GM18498 (cell line): ENCODE measurements around the gene GNPDA1.
A peak's percentile ranks its signal among the peaks of the same experiment; 100 is the strongest.

Source experiments
- ATAC-seq: cut with Tn5 transposase; IDR thresholded peaks from one replicate; pipeline ENCODE4 v1.9.1; 2021; ENCODE audit warnings: mild to moderate bottlenecking, moderate library complexity; ENCODE audit not compliant: unreplicated experiment

GNPDA1 gene

DNA sequence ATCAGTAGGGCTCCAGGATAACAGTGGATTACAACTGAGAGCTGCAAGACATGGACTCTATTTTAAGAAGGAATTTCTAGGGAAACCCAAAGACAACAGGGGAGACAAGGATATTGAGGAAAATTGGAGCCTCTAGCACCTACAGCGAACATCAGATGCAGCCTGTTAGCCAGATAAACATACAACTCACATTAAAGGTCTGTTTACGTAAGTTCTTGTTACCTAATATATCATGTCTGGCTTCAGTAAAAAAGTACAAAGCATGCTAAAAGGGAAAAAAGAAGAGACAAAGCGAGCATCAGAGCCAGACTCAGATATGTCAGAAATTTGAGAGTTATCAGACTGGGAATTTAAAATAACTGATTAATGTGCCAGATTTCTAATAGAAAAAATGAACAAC, 17.2 kb downstream of the GNPDA1 start:
- ATAC-seq: no peak

DNA sequence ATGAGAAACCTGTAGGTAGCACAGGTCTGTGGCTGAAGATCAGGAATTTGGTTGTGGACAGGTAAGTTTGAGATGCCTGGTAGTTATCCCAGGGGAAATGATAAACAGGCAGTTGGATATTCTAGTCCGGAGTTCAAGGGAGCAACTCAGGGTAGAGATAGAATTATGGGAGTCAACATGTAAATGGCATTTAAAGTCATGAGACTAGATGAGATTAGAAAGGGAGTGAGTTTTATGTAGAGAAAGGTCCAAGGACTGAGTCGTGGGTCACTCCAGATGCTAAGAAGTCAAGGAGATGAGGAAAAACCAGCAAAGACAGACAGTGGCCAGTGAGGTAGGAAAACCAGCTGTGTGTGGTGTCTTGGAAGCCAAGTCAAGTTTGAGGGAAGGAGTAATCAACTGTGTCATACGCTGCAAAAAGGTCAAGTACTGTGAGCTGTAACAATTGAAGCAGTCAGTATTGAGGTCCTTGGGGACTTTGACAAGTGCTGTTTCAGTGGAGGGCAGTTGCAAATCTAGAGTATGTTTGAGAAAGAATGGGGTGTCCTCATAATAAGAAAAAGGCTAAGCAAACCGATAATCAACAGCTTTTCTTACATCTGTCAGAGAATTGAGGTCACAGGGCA, 18.2 kb downstream of the GNPDA1 start:
- no peak for ATAC-seq

DNA sequence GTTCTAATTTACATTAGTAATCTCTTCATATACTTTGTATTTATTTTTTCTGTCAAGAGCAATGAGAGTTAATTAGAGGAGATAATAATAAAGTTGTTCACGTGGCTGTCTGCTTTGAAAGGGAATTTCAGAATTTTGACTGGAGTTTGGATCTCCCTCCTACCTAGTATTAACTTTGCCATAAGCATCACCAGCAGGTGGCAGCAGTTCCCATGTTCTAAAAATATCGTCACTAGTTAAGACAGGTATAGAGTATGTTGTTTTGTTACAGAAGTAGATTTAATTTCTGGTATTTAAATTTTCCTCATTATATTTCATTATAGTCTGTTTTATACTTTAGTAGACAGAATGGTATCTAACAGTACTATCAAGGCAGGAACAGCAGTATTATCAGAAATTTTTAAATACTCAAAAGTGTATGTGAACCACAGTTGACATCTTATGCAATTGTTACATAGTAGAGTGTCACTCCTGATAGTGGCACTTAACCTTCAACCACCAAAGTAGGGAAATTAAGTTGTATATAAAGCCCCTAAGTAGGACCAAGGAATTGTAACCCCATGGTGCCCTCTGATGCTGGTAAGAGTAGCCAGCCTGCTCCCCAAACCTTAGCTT, 20.4 kb downstream of the GNPDA1 start:
- ATAC-seq: peak; percentile 68

DNA sequence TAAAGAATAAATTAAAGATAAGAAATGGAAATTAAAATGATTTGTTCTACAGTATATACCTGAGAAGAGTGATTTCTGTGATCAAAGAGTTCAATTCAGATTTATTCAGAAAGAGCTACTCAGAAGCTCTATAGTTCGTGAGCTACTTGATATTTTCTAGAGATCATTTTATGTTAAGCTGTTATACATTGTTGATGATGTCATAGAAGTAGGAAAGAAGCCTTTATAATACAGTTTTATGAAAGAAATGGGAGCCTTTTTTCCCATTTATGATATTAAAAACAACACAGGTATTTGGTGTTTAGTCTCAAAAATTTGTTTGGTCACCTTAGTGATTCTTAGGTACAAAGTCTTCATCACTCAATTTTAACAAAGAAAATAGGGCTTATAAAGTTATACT, 23.1 kb downstream of the GNPDA1 start:
- ATAC-seq: no peak

DNA sequence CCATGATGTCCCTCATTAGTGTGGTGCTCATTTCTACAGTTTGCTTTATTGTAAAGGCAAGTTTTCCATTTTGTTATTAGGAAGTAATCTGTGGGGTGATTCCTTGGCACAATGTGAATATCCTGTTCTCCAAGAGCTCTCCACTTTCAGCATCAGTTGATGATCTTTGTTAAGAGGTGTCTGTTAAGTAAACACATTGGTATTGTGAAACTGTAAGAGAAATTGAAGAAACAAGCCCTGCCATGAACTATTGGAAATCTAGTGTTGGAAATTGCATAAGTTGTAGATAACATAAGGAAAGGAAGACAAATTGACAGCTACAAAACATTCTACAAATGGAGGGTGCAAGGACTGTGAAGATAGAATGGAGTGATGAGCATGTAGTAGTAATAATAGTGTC, 26.8 kb downstream of the GNPDA1 start:
- no peak for ATAC-seq

DNA sequence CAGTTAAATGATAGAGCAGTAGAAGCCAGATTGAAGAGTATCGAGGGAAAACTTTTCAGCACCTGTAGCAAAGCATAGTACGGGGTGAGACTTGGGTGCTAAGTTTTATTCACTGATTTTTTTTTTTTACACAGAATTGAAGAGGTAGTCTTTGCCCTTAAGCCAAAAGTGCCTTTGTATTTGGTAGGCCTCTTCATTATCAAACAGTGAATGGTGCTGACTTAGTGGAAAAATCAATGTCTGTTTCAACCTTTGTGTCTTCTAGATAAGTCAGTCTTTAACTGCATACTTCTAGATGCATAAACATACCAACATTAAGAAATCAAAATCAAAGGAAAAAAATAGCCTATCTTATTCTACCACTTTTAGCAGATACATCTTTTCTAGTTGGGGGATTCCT, 30.2 kb downstream of the GNPDA1 start:
- ATAC-seq: no peak

DNA sequence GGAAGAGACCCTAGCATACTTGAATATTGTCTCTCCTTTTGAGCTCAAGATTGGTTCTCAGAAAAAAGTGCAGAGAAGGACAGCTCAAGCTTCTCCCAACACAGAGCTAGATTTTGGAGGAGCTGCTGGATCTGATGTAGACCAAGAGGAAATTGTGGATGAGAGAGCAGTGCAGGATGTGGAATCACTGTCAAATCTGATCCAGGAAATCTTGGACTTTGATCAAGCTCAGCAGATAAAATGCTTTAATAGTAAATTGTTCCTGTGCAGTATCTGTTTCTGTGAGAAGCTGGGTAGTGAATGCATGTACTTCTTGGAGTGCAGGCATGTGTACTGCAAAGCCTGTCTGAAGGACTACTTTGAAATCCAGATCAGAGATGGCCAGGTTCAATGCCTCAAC, 34.4 kb downstream of the GNPDA1 start:
- ATAC-seq: no peak

DNA sequence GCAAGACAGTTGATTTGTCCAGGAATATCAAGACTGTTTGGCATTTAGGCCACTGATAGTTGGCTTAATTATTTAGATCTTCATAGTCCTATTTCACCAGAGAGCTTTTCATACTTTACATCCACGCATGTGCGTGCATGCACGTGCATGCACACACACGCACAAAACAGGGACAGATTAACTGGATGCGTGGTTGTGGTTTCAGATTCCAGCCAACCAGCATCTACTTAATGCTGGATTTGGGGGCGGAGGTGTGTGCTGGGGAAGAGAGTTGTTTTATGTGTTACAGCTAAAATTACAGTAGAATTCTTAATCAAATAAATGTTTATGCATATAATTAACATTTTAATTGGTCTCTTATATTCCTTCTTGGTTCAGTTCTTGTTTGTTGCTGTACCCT, 36.7 kb downstream of the GNPDA1 start:
- no peak for ATAC-seq

DNA sequence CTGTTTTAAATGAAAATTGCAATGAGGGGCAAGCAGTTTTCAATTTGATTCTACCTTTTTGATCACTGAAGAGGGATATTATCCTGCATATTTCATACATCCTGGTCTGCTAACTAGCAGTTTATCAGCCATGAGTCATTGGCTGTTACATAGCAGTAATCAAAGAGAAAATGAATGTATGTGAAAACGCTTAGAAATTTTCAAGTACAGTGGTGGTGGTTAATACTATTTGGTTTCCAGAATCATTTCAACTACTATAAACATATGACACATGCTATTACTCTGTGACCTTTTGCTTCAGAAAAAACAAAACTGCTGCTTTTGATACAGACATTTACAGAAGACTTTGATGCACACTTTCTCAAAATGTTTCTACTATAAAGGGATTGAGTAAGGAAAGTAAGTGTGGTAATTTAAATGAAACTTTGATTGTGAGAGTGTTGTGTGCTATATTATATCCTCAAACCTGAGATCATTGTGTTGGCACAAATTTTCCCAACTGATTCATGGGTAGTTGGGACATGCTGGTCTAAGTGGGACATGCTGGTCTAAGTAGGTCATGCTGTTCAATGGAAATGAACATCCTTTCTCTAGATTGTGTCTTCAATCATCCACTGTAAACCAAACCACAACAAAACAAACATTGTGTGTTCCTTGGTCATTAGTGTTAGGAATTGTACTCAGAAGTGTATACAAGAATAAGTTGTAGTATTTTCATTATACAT, 38.8 kb downstream of the GNPDA1 start:
- ATAC-seq: no peak

DNA sequence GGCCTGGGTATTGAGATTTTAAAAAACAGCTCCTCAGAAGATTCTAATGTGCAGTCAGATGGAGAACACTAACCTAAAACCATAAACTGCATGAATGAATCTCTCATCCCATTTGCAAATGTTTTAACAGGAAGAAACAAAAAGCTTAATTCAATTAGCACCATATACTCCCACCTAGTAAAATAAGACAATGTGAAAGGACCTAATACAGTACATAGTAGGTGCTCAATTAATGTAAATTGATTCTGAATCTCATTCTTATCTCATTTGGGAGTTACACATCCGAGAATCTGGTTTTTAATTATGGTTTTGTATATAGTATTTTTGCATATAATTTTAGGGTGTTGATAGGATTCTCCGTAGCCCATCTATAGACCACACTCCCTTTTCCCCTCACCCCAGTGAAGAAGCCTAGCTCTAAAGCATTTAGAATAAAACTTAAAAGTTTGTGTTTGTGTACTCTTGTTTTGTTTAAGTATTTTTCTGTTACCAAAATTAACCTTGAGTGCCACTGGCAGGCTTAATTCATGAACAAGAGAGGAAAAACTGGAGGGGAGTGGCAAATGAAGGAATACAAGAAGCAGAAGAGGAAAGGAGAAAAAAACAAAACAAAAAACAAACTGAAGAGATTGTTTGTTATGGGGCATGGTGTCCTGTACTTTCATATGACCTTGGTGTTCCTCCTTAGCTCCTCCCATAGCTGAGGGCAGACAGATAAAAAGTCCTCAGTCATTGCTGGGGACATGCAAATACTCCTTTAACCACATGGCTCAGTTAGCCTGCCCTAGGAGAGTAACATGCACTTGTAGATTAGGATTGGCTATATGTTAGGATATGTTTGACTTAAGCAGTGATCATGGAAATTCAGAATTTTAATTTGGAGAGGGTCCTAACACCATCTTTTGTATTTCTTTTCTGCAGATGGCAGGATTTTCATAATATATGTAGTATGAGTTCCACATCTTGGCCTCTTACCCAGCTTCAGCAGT, 42.8 kb downstream of the GNPDA1 start:
- ATAC-seq: peak; percentile 54

DNA sequence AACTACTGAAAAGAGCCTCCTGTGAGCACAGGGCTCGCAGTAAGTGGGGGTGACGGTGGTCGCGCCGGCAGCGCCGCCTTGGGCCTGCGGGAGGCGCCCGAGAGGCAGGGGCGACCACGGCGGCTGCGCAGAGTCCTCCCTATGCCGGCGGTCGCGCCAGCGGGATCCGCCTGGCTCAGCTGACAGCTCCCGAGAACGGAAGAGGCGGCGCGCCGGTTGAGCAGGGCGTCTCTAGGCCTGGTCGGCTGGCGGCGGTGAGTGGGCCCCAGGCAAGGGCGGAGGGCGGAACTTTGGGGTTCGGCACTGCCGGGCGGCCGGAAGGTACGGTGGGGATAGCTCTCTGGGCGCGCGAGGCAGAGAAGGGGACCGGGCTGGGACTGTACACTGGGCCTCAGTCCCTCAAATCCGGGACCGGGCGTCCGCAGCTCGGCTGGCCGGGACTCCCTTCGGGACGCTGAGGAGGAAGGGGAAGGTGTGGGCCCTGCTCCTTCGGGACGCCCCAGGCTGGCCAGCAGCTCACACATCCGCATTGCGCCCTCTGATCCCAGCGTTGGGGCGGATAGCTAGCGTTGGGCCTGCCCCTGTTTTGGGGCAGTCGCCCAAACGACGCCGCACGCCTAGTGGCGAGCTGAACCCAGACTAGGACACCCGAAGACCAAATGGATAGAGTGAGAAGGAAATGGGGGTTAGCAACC, 43.8 kb downstream of the GNPDA1 start, which contains the start of gene RNF14:
Gene RNF14, plus strand, starts transcription at position 192 of the 695 bp plus-strand sequence. CDS start 4,484 bp downstream, outside the sequence.
- ATAC-seq: peak; percentile 94

DNA sequence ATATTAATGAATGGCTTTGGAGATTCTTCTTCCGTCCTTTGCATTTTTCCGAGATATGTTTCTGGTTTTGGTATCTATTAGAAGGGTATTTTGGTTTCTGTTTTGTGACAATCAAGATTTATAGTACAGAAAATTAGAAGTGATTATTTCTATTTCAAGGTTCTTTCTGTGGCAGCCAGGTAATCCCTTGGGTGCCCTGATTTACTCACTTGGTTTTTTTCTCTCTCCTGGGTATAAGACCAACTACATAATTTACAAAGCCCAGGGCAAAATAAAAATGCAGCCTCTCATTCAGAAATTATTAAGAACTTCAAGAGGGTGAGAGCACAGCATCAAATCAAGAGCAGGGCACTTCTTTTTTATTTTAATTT, 45.9 kb downstream of the GNPDA1 start:
- ATAC-seq: no peak

DNA sequence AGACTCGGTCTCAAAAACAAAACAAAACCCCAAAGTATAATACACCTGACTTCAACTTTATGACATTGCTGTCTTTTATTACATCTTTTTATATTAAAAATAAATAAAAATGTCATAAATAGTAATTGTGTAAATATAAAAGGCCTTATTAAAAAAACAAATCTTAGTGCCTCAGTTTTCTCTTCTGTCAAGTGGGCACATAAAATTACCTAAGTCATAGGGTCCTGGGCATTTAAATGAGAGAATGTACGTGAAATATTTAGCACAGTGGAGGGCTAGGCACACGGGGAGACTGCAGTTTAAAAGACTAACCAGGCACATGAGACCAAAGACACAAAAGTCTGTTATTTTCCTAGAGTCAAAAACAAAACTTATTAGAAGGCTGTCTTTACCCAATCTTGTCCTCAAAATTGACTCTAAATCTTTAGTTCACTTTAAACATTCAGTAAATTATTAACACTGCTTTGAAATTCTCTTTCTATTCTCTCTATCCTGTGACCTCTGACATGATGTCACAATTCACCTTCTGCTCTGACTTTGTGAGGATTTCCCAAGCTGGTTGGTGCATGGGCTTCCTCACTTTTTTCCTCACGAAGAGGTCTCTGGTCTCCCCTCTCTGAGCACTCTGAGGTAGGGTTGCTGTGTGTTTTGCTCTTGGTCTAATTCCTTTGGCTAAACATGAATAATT, 46.4 kb downstream of the GNPDA1 start:
- no peak for ATAC-seq

DNA sequence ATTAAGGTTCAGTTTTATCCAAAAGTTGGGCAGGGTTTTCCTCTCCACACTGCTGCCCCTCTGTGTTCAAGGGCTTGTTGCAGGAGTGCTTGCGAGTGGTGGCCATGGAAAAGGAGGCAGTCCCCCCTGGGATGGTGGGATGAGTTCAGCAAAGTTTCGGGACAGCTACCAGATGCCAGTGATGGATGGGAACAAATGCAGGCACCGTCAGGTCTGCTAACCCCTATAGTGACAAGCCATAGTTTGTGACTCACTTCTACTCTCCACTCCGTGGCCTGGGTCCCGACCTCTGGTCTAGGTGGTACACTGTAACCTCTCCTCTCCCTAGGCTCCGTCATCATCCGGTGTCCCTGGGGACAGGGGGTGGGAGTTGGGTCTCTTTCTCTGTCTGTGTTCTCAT, 47.8 kb downstream of the GNPDA1 start:
- ATAC-seq: no peak

DNA sequence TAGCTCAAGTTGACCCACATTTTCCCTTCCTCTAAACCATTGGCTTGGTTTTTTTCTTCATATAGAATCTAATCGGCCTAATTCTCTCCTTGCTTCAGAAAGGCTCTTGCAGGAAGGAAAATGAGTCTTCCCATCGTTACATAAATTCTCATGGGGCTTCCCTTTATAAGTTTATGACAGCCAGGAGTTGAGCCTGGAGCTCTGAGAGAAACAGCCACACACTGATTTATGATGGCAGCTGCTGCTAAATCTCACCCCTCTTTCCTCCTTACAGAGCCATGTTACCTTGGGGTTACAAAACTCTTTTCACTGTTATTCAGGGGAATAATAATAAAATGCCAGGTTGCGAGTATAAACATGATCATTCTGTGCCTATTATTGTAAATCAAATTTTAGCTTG, 49.1 kb downstream of the GNPDA1 start:
- ATAC-seq: no peak

DNA sequence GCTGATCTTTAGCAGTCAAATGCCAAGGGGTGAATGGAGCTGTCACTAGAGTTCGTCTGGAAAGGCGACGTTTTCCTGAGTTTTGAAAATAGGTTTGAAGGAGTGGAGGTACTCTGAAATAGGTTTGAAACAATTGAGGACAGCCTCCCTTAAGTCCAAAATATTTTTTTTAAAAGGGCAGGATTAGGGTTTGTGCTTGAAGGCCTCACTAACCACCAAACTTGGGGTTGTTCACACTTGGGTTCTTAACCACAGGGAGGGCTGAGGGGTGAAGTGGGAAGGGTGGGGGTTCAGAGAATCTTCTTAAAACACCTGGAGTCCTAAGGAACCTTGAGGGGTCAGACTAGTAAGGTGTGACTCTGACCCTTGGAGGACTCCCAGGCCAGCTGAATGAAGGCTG, 51.4 kb downstream of the GNPDA1 start:
- no peak for ATAC-seq

DNA sequence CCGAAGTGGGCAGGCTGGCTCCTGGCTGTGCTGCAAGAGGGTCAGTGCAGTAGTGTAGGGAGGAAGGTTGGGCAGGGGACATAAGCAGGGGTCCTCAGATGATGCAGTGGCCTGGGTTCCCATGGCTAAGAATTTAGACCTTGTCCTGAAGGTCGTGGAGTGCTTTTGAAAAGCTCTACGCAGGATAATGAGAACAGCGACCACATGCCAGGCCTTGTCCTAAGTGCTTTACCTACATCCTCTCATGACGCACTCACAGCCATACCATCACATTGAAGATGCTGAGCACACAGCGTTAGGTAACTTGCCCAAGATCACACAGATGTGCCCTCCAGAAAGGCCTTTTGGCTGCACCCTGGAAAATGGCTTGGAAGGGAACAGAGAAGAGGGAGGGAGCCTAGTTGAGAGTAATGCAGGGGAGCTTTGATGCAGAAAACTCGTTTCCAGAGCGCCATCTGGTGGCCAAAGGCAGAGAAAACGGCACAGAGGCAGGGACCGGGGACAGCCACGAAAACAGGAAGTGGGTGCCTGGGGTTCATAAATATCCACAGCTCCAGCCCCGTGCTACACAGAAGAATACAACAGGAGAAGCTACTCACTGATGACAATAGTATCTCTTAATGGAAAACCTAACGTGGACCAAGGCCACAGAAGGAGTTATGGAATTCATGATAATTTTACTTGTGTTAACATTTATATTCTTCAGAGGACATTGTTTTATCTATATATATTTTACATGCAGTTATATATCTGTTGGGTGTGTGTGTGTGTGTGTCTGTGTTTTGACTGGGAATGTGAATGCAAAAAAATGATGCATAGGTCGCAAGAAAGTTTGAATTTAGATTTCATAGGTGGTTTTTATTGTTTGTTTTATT, 52.1 kb downstream of the GNPDA1 start:
- peak; percentile 94 for ATAC-seq

DNA sequence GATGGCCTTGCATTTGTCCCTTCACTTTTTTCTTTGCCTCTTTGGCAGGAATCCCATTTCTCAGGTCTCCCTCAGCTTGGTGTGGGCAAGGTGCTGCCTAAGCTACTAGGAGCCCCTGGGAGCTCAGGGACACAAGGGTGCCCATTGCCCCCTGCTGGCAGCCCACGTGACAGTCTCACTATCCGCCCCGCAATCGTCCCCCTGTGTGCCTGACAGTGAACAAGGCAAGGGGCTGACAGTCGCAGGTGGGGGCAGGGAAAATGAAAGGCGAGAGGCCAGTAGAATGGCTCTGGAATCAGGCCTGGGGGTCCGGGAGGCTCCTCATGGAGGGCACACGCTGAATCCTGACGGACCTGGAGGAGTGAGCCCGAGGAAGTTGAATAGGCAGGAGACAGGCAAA, 52.8 kb downstream of the GNPDA1 start:
- ATAC-seq: no peak
